Measurements from ENCODE around the gene SLCO4A1.

Gene SLCO4A1

DNA sequence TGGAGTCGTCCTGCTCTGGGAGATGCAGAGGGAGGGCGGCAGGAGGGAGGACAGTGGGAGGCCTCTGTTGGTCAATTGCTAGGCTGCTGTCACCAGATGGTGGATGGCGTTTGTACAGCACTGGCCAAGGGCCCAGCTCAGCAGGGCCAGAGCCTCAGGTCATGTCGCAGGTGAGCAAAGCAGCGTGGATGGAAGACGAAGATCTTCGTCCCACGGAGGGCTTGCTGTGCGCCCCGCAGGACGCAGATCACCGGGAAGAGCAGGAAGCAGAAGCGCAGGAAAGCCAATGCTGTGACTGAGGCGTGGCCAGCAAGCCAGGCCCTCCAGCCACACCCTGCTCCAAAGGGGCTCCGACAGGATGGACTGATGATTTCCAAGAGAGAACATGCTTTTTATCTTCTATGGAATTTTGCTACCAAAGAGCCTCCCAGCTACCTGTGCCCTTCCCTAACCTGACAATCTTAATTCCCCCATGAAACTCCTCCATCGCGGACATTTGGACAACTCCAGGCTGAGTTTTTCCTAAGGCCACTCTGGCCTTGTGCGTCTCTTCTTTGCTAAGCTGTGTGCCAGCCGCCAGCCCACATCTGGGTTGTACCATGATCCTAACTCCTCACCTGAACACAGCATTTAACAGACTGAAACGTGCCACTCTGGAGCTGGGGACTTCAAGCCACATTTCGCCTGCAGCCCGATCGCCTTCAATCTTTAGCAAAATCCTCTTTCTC, 3.5 kb upstream of the SLCO4A1 start:
- DNase-seq, result no peak

DNA sequence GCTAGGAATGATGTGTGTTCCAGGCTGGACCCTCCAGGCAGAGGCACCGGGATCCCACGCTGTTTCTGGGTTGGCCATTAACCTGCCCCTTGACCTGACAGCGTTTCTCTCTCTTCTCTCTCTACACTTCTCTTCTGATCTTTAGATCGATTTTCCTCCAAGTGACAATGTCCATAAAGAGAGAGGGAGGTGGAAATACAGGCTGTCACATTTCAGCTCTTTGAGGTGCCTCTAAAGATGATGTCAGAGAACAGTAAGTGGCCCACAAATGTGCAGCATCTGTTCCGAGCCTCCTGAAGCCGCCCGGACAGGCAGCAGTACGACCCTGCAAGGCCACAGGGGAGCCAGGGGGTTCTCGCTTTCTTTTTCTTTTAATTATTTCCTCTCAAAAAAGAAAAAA, 2.5 kb upstream of the SLCO4A1 start:
- no peak for DNase-seq

DNA sequence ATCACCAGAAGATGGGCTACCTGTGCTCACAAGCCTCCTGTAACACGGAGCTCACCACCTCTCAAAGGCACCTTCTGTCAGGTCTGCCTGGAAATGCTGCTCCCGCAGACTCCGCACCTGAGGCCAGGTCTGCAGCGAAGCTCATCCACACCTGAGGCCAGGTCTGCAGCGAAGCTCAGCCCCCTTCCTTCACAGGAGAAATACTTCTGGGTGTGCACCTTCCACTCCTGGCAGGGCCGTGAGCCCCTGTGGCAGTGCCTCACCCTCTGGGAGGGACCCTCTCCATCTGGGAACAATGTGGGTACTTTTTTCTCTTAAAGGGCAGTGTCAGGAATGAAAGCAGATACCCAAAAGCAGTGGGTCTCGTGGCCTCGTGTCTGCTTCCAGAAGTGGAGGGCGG, 1.4 kb upstream of the SLCO4A1 start:
- DNase-seq, result no peak

DNA sequence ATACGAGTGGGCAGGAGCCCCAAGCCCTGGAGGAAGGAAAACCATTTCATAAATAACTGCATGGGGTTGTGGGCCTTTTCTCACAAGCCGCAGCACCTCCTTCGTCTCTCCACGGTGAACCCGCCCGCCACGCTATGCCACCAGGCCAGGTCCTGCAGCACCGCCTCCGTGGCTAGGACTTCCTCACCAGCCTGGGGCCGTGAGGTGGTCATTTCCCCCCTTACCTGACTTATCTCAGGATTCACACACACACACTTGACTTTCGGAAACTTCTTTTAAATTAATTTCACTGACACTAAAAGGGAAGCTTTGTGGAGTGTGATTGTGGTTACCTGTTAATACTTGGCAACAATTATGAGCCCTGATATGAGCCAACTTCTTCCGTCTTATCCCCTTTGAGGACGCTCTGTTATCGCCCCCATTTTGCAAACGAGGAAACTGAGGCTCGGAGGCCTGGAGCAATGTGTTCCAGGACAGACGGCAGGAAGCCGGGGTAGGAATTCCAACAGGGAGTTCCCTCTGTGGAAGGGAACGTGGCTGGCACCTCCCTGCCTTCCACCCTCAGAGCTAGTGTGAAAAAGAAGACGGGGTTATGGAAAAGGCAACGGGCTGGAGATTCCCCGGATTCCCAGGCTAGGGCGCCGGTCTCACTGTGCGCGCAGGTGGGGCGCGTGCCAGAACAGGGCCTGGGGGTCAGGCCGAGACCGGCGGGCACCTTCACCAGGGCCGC, 817 bp upstream of the SLCO4A1 start:
- no peak for DNase-seq

DNA sequence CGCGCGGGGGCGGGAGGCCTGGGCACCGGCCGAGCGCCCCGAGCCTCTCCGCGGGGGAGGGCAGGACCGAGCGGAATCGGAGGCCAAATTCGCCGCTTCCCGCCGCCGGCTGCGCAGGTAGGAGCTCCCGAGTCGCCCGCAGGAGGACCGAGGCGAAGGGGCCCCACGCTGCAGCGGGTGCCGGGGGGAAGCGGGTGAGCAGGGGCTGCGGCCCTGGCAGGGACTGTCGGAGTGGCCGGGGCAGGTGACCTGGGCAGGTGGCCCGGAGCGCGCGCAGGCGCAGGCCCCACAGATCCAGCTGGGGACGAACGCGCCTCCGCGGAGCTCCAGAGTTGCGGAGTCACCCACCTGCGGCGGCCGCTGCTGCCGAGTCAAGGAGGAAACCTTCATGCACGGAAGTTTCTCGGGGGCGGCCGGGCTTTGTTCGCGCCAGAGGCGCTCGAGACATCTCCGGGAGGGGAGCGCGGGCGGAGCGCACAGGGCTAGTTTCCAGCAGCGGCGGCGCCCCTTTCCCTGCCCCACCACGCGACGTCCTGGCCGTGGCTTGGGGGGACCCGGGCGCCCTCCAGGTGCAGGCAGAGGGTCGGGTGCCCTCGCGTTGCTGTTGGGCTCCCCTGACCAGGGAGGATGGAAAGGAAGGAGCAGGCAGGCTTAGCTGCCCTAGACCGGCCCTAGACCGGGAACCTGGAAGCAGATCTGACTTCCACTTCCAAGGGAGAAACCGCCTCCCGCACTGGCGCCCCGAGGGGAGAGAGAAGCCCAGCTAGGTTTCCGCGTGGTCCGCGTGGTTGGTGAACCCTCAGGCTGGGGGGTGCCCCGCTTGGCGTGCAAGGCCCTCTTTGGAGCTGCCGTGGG, 590 bp downstream of the SLCO4A1 start:
- DNase-seq, result no peak

DNA sequence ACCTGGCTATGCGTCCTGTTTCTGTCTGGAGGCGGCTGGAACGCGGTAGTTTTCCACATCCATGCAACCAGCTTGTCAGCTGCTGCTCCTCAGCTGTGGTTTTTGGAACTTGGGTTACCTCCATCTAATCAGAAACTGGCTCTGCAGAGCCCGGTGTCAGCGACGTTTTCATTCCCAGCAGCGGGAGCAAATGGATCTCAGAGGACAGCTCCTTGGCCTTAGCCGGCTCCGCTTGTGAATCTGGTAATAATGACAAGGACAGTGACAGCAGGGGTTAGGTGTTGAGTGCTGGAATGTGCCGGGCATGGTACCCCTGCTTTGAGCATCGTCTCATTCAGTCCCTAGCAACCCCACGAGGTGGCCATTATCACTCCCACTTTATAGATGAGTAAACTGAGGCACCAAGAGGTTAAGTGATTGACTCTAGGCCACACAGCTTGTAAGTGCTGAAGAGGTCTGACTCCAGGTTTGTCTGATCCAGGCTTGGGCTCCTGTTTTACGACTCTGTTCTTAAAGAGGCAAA, 1.3 kb downstream of the SLCO4A1 start:
- DNase-seq, result no peak

DNA sequence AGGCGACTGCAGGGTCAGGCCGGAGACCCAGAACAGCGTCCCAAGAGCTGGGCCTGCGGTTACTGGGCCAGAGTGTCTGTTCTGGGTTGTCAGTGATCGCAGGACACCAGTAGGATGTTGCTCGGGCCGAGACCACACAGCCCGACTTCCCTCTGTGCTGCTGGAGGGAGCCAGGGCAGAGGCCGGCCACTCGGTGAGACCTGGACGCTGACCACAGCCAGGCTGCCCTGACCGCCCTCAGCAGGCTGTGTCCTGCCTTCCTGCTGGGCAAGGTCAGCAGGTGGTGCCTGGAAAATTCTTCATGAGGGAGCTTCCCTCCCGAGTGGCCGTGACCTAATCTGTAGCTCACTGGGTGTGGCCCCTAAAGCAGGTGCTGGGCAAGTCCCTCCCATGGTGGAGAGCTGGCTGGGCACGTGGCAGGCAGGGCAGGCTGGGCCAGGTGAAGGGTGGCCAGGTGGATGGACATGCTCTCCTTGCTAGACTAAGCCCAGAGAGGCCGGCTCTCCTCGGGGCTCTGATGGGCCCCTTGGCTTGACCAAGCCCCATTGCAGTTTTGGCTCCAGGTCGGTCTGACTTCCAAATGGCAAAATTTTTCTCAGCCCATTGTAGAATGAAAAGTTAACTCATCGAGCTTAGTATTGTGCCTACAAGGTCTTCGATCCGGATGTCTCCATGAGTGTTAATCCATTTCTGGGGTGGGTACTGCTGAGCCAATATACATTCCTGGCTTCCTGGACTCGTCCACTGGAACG, 1.9 kb downstream of the SLCO4A1 start:
- no peak for DNase-seq

DNA sequence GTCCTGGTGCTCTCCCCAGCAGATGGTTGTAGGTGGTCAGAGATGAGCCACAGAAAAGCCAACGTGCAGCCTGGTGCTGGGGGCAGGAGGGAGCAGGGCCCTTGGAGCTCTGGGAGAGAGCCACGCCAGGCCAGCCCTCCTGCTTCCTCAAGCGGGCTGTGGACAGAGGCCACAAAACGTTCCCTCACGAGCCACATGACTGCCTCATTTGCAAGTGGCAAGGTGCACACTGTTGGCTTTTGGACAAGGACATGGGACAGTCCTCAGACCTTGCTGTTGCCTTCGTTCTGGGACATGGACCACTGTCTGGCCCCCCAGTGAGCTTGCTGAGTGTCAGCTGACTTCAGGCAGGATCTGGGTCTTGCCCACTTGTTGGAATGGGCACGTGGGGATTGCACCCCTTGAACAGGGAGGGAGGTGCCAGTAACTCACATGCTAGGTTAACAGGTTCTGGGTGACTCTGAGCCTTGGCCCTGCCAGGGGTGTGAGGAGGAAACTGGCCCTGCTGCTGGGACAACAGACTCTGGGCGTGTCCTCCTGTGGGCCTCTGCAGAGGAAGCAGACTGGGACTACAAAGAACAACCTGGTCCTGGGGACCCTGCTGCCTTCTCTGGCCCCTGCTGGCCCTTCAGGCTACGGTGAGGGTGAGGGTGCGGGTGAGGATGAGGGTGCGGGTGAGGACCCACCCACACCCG, 2.6 kb downstream of the SLCO4A1 start:
- no peak for DNase-seq

DNA sequence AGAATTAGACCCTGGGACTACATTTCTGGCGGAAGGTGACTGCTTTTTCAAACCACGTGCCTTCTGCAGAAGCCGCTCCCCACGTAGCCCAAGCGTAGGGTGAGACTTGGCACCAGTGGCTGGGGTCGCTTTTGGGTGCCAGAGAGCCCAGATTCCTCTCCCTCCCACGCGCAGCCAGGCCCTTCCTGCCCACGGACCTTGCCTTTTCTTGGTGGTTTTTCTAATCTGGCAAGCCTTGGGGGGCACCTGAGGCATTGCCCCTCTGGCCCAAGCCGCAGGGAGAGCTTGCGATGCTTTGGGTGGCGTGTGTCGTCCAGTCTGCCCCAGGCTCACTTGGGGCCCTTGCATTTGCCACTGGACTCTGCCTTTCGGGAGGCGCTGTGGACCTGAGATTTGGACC, 3.3 kb downstream of the SLCO4A1 start:
- no peak for DNase-seq

DNA sequence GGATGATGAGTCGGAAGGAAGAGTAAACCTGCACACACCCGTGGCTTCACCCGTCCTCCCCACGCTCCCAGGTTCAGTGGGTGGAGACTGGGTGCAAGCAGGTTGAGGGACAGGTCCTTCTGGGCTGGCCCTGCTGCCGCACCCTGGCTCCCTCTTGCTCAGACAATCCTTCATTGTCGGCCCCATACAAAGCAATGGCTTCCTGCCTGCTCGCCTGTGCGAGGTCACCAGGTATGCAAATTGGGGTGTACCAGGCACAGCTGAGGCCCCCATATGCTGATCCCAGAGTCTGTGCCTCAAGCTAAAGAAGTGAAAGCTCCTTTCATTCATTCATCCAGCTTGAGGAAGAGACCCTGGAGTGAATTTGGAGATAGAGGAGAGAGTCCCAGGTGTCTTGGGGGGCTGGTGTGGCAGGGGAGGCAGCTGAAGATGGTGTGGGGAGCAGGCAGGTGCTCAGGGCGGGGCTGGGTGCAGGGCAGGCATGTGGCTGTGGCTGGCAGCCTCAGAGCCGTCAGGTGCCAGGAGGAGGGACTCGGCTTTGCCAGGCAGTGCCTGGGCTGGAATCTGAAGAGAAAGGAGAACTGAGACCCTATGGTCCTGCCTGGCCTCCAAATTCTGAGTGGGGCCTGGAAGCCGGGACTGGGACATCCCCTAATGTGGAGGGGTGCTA, 4.7 kb downstream of the SLCO4A1 start:
- no peak for DNase-seq

DNA sequence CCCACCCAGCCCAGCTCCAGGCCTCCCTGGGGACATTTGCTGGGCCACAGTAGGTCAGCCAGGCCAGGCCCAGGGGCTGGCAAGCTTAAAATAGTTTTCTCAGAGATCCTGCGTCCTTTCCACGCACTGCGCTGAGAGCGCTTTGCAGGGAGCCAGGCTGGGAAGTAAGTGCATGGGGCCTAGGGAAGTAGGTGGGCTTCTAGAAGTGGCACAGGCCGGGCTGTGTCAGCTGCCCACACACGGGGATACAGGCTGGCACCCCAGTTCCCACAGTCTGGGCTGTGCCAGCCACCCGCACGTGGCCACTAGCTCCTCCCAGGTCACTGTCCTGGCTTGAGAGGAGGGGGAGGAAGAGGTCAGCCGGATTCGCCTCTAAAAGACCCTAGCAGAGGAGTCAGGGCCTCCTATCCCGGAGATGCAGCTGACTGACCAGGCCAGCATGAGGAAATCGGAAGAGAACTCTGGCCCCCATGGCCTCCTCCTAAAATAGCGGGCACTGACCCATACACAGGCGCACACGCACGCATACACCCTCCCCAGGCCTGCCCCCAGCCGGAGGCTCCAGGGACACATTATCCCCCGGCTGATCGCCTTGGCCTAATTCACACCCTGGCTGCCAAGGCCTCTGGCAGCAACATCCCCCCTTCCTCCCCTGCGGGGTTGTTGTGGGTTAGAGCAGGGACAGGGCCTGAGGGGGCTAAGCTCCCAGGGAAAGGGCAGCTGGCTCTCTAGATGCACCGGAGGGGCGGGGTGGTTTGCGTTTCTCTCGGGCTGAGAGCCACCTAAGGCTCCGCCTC, 5.4 kb downstream of the SLCO4A1 start:
- no peak for DNase-seq

DNA sequence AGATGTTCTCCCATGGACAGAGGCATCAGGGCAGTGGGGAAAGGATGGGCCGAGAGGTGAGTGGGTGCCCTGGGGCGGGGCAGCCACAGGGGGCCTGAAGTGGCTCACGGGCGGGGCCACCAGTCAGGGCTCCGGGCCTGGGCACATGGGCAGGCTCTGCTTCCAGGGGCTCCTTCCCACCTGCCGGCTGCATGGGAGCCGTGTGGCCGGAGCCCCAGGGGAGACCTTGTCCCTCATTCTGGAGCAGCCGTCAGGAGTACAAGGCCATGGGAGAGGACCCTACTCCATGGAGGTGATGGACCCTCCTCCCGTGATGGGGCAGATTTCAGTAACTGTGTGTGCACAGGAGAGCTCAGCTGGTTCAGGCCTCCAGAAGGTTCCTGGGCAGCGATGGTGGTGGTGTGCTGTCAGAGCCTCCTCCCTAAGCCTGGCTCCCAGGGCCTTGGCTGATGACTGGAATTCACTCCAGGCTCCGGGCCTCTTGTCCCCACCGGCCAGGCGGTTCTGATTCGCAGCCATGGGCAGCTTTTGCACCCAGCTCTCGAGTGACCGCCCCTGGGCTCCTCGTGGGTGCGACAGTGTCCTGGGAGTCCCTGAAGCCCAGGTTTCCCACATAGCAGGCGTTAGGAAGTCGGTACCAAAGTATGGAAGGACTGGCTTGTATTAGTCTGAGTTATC, 6.2 kb downstream of the SLCO4A1 start:
- DNase-seq, result no peak

DNA sequence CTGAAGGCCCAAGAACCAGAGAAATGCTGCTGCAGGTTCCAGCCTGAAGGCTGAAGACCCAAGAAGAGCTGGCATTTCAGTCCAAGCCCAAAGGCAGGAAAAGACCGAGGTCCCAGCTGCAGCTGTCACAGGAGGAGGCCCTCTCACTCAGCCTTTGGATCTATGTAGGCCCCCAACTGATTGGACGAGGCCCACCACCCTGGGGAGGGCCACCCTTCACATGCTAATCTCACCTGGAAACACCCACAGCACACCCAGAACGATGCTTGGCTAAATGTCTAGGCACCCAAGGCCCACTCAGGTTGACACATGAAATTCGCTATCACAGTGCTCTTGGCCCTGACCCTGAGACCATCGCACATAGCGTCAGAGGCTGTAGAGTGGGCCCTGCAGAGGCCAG, 6.8 kb downstream of the SLCO4A1 start:
- DNase-seq, result no peak

DNA sequence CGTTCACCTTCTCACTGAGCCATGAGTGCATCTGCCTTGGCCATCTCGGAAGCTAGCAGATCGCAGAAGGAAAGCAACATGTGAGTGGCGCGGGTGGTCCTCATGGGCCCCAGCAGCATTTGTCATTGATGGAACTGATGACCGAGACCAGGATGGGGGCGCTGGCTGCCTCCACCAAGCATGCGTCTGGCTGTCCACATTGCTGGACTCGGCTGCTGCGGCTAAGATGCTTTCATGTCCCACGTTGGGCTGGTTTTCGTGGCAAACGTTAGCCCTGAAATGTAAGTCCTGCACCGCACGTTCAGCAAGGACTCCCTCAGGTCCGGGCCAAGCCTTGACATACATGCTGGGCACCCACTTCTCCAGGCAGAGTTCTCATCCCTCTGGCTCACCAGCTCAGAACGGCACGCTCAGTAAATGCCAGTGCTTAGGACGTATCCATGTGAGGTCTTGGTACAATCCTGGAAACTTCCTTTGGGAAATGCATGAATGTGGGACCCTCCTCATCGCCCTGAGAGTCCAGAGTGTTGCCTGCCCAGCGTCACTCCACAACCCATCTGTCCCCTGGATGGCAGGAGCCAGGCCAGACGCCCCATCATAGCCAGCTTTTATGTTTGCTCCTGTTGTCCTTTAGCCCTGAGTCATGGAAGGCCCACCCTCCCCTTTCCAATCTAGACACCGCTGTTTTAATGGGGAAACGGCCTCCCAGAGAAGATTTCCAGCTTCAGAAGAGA, 8.4 kb downstream of the SLCO4A1 start:
- no peak for DNase-seq

DNA sequence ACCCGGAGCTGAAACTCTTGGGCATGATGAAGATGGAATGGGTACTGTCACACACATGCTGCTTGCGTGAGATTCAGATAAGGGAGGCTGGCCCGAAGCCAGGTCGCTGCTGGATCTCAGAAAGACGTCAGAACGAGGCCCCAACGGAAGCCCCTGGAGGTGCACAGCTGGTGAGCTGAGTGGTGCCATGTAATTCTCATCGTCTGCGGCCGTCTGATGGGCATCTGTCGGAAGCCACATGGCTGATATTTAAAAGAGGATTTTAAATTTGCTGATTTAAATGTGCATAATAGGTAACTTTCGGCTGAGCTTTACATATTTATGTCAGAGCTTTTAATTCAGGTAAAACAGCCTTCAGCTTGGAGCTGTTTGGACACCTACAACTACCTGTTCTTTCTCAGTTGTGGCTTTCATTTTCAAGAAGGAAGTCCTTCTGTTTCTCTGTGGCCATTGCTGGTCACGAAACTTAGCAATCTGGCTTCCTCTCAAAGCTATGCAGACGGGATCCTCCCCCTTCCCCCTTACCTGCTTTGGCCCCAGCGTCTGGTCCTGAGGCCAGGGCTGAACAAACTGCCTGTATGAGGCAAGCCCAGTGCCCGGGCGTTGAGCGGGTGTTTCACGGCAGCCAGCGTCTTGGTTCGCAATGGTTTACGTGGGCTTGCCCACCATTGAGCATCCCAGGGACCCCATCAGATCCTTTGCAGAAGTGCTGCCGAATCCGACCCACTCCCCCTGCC, 9.2 kb downstream of the SLCO4A1 start:
- DNase-seq, result peak; percentile 82

DNA sequence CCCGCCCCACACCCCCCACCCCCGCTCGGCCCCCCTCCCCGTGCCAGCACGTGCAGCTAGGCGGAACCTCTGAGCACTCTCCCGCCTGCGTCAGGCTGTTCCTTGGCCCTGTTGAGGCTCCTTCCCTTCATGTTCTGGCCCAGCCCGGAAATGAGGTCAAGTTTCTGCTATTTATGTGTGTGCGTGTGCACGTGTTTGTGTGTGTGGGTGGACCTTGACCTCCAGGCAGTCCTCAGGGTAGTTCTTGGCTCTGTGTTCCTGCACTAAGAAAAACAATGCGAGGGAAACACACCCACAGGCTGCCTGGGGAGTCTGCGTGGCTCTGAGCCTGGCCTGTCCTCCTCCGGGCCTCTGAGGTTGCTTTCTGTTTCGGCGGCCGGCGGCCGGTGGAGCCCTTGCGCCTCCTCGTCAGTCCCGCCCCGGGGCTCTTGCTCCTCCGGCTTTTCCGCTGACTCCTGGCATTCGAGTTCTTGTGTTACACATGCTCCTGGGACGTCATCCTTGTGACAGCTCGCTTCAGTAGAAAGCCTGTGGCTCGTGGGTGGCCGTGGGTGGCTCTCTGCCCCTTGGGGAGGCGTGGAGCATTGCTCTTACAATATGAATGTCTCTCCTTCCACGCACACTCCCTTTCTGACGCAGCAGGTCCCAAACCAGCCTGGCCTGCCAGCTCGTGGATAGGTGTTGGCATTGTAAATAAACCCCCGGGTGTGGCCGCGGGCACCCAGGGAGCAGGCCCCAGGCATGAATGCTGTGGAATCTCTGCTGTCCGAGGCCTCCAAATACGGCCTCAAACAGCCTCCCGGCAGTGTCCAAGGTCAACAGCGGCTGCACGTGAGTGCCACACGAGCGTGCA, 10.0 kb downstream of the SLCO4A1 start:
- DNase-seq, result no peak

DNA sequence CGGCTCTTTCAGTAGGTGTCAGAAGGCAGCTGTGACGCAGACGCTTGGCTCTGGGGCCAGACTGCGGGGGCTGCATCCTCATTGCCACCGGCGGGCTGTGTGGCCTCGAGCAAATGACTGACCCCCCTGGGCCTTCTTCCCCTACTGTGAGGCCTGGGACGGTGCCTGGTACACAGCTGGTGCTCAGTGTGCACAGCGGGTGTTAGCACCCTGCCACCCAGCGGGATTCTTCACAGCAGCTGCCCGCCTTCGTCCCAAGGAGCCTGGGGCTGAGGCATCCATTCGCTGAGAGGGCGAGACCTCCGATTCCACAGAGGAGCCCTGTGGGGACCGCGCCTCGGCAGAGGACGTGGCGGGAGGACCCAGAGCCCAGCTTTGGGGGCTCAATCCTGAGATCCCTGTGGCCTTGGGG, 10.6 kb downstream of the SLCO4A1 start:
- DNase-seq, result no peak

DNA sequence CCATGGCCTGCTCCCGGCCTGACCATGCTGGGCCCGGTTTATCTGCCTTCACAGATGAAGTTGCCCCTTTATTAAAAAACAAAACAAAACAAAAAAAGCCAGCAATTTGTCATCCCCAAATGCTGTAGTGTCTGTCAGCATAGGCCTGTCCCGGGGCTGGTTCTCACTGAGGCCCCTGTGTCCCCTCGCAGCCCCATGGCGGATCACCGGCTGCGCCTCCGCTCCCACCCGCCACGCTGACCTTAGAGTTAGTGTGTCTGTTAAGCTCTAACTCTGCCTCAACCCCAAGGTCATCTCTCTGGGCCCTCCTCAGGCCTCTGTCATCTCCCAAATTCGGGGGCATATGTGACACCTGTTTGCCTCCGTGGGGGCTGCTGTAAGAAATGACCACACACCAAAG, 11.1 kb downstream of the SLCO4A1 start:
- DNase-seq, result no peak
